ENCODE results near the gene GRID1.
"Not testable (repeated sequence)": the region's sequence is repeated elsewhere in the genome, so short reads cannot be mapped to it uniquely, and the experiment has no call there.

GRID1 gene

DNA sequence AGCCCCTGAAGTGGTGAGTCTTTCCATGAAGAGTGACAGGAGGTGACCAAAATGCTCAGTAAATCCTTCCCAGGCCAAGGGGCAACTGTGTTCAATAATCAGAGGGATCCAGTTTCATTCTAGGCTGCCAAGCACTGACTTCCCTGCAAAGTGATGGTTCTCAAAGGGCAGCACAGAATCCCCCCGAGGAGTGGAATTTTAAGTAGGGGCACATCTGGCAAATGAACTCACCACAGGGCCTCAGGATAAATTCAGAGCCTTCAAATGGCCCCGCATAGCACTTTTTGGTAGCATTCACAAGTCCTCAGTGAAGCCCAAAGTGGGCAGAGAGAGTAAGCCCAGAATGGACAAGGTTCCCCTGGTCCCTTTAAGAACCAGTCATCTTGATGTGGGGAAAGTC is 602.5 kb downstream of the GRID1 start:
- DNase-seq, result no peak

DNA sequence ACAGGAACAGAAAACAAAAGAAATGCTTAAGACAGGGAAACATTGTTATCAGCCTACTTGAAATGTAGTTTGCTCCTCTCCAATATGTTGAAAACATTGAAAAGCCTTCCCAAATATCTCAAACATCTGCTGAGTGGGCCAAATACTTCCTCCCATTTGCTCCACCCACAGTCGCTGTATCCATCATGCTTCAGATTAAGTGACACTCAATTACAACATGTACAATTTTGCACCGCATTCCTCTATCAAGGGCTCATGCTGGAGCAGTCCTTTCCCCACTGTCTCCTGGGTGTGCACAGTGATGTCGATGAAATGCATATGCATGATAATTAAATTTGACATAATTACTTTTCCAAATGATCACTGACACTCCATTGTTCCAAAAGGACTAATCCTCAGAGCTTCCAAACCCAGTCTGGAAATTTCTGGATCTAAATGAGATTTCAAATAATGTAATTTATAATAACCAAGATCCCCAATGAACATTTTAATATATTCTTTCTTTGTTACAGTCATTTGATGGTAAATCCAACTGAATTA is 604.6 kb downstream of the GRID1 start:
- no peak for DNase-seq

DNA sequence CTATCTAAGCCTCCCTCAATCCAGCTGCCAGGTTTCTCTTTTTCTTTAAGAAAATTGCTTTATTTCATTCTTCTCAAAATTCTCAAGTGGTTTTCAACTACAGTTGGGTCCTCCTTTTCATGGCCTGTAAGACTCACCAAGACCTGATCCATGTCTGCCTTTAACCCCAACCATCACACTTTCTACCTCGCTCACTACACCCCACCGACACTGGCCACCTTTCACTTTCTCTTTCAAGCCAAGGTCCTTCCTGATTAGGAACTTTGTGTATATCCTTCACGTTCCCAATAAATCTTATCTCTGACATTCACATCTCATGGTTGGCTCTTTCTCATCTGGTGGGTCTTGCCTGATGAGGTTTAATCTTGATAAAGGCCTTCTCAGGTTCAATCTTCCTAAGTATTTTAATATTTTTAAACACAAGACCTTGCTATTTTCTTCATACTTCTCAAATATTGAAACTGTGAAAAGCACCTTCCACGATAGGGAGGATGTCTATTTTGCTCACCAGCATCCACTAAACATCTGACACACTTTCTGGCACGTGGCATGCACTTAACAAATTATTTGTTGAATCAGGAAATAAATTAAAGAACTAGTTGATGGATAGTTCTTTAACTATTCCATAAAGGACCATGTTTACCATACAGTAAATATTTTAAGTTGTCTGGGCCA is 624.8 kb downstream of the GRID1 start:
- no peak for DNase-seq

DNA sequence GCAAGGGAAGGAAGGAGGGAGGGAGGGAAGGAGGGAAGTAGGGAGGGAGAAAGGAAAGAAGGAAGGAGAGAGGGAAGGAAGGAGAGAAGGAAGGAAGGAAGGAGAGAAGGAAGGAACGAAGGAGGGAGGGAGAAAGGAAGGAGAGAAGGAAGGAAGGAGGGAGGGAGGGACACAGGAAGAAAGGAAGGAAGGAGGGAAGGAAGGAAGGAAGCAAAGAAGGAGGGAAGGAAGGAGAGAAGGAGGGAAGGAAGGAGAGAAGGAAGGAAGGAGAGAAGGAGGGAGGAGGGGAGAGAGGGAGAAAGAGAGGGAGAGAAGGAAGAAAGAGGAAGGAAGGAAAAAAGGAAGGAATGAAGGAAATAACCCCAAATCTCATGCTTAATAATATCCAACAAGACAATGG is 630.6 kb downstream of the GRID1 start:
- DNase-seq, result no peak

DNA sequence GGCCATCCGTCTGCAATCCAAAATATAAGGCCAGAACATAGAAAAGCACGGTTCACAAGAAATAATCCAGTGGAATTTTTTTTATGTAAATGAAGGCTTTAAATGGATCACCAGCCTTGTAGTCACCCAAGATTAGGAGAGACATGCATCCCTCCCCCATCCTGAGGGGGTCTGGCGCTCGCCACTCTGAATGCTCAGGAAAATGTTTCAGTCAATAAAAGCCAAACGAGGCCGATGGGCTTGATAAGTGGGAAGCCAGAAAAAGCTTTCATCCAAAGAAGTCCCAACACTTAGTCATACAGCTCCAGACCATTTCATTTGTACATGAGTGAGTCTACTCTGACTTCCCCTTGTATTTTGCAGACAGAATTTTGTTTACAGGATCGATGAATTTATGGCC is 631.8 kb downstream of the GRID1 start:
- no peak for DNase-seq

DNA sequence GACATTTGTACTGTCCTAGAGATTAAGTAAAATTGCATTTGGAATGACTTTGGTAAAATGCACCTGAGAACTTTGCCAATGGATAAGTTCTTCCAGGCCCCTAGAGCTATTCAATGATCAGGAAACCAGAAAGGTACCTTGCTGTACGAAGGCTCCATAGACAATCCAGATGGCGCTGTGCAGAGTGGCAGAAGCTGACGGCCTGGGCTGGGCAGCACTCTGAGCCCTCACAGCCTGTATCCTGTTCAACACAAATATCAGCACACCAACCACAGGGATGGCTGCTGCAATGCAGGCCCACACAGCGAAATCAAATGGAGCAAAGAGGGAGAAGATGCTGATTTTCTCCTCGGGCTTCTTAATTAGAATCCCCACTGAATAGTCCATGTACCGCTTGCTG is 642.4 kb downstream of the GRID1 start:
- DNase-seq, result no peak

DNA sequence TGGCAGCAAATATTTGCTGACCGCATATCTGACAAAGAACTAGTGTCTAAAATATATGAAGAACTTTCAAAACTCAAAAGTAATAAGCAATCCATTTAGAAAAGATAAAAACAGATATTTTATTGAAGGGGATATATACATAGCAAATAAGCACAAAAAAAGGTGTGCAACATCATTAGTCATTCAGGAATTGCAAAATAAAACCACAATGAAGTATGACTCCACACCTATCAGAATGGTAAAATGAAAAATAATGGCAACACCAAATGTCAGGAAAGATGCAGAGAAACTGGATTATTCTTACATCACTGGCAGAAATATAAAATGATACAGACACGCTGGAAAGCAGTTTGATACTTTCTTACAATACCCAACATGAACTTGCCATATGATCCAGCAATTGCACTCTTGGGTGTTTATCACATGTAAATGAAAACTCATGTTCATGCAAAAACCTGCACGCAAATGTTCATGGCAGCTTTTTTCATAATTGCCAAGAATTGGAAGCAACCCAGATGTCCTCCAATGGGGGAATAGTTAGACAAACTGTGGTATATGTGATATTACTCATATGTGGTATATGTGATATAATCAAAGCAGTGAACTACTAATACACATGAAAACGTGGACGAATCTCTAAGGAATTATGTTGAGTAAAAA is 645.5 kb downstream of the GRID1 start:
- no peak for DNase-seq

DNA sequence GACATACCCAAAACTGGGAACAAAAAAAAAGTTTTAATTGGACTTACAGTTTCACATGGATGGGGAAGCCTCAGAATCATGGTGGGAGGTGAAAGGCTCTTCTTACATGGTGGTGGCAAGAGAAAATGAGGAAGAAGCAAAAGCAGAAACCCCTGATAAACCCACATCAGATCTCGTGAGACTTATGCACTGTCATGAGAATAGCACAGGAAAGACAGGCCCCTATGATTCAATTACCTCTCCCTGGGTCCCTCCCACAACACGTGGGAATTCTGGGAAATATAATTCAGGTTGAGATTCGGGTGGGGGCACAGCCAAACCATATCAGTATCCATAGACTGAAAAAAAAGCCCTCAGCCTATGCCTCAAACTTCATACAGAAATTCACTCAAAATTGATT is 647.2 kb downstream of the GRID1 start:
- DNase-seq, result no peak

DNA sequence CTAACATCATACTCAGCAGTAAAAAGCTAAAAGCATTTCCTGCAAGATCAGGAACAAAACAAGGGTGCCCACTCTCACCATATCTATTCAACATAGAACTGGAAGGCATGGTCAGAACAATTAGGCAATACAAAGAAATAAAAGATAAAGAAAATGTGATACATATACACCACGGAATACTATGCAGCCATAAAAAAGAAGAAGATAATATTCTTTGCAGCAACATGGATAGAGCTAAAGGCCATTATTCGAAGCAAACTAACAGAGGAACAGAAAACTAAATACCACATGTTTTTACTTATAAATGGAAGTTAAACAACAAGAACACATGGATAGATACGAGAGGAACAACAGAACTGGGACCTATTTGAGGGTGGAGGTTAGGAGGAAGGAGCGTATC is 652.7 kb downstream of the GRID1 start:
- DNase-seq, result no peak

DNA sequence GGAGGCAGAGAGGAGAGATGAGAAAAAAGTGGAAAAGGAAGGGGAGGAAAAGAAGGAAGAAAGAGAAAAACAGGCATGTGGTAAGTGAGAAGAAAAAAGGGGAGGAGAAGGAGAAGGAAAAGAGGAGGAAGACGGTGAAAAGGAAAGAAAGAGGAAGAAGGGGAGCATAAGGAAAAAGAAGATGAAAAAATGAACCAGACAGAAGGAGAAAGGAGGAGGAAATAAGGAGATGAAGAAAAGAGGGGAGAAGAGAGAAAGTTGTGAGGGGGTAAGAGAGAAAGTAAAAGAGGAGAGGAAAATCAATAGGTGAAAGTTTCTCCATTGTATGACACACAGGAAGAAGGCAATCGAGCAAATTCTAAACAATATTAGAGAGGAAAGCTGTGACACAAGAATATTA is 663.8 kb downstream of the GRID1 start:
- DNase-seq, result no peak

DNA sequence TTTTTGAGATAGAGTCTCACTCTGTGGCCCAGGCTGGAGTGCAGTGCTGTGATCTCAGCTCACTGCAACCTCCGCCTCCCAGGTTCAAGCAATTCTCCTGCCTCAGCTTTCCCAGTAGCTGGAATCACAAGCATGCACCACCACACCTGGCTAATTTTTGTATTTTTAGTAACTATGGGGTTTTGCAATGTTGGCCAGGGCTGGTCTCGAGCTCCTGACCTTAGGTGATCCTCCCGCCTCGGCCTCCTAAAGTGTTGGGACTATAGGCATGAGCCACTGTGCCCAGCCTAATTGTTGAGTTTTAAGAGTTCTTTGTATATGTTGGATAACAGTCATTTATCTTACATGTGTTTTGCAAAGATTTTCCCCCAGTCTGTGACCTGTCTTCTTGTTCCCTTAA is 667.5 kb downstream of the GRID1 start:
- not testable (repeated sequence) for DNase-seq

DNA sequence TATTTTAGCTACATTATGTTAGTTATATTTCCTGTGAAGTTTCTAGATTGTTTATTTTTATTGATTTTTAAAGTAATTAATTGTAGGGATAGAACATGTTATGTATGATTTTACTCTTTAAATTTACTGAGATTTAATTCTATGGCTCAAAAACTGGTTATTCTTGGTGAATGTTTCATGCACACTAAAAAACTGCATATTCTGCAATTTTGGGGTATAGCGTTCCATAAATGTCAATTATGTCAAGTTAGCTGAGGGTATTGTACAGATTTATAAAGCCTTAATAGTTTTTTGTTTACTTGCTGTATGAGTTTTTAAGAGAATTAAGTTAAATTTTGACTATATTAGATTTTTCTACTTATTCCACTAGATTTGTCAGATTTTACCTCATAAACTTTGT is 669.7 kb downstream of the GRID1 start:
- no peak for DNase-seq

DNA sequence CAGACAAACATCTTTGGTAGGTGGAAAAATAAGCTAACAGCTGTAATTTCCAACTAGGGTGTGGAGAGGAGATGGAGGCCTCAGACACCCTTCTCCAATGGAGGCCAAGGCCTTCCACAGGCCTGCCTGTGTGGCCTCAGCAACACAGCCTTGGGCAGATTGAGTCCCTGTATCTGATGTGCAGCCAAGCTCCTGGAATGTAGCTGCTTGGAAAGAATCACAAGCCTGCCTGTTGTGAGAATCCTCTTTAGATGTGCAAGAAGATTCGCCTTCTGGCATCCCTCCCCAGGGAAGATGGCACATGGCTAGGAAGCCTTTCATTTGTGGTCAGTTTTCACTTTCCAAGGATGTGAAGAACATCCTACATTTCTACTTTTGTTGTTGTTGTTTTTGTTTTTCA is 684.0 kb downstream of the GRID1 start:
- no peak for DNase-seq

DNA sequence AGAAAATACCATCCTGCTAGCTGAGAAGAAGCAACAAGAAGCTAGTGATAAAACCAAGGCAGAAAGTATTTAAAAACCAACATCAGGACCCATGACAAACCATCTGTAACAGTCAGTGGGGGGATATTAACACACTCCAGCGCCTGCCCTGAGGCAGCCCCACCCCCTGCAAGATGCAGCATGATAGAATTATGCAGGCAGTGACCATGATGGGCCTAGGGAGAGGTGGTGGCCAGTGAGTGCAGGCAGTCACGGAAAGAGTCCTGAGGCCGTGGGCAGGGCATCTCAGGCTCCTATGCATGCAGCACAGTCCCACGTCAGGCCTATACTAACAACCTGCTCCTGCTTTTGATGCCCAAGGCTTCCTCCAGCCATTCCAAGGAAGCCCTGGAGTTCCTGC is 686.9 kb downstream of the GRID1 start:
- no peak for DNase-seq

DNA sequence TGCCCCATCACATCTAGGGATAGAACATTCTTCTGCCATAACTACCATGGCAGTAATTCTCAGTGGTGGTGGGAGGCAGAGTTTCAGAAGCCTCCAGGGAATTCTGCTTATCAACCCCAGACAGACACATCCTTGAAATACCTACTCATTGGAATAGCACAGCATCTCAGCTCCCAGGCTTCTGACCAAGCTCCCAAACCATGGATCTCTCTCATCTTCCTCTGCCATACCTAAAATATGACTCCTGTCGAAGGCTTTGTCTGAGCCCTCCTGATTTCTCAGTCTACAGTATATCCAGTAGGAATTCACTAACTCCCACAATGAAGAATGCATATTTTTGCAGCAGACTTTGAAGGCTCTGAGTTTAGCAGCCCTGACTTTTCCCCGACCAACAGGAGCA is 687.5 kb downstream of the GRID1 start:
- DNase-seq, result no peak

DNA sequence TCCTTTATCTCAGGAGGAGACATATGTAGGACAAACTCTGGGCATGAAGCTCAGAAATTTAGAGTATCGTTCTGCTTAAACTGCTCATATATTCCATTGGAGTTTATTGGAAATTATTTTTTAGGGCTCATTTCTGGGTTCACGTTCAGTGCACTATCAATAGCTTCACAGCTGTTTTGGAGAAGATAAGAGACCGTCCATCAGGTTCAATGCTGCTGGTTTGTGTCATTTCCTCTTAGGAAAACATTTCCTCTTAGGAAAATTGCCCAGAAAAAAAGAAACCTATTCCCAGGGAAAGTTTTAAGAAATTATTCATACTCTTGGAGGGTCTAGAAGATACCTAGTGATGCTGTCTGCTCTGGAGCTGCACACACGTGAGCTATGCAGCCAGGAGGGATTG is 691.7 kb downstream of the GRID1 start:
- no peak for DNase-seq

DNA sequence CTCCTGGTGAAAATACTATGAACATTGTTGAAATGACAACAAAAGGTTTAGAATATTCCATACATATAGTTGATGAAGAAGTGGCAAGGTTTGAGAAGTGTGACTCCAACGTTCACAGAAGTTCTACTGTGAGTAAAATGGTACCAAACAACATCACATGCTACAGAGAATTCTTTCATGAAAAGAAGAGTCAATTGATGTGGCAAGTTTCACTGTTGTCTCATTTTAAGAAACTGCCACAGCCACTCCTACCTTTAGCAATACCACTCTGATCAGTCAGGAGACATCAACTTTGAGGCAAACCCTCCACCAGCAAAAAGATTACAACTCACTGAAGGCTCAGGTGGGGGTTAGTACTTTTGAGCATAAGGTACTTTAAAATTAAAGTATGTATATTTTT is 693.3 kb downstream of the GRID1 start:
- DNase-seq, result no peak

DNA sequence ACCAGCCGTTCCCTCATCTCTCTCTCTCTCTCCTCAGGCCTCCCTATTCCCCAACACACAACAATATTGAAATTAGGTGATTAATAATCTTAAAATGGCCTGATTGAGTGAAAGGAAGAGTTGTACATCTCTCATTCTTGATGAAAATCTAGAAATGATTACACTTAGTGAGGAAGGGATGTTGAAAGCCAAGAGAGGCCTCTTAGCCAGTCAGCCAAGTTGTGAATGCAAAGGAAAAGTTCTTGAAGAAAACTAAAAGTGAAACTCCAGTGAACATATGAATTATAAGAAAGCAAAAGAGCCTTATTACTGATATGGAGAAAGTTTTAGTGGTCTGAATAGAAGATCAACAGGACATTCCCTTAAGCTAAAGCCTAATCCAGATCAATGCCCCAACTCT is 695.1 kb downstream of the GRID1 start:
- no peak for DNase-seq

DNA sequence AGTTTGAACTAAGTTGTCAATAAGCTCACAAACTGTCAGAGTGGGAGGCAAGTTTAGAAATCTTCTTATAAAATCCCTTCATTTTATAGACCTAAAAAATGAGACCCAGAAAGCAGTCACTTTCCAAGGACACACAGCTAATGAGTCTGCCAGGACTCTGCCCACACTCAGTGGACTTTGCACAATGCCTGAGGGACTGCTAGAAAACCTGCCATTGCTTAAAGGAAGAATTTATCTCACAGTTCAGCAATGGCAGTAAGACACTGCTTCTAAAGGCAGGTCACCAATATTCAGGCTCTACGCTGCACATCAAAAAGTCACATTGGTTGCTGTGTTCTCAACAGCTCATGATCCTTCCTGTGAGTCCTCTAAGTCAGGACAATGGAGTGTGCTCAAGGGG is 698.1 kb downstream of the GRID1 start:
- no peak for DNase-seq

DNA sequence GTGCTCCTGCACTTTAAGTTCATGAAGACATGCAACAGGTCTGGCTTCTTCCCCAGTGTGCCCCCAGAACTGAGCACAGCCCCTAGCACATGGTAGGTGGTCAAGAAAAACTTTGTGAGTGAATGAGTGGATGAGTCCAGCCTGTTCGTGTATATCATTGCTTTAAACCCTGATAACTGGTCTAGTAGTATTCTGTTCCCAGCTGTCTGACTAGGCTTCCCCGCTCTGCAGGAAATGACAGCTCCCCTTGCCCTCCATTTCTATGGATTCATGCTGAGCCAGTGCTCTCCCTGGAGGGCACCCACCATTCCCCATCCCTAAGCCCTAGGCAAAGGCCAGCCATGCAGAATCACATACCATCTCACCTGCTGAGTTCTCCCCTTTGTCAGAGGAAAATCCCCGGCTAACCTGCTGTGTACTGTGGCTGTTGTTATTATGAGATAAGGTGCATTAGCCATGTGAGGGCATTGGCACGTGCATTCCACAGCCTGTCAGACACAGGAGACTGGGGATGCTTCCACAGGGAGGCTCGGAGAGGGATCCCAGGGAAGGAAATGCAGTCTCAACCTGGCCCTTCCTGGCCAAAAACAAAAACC is 698.9 kb downstream of the GRID1 start:
- no peak for DNase-seq

DNA sequence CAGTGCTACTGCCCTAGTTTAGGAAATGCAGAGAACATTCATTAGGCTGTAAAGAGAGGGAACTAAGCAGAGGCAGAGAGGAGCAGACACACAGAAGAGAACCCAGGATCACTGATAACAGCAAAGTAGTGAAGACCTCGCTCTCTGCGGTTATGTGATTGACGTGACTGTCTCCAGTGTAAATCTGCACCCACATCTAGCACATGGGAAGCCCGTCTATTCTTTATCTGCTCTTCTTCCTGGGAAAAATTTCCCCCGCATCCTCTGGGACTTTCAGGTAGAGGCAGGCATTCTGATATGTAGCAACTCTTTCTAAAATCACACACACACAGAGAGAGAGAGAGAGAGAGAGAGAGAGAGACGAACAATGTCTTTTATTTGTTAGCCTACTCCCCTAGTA is 699.6 kb downstream of the GRID1 start:
- no peak for DNase-seq

DNA sequence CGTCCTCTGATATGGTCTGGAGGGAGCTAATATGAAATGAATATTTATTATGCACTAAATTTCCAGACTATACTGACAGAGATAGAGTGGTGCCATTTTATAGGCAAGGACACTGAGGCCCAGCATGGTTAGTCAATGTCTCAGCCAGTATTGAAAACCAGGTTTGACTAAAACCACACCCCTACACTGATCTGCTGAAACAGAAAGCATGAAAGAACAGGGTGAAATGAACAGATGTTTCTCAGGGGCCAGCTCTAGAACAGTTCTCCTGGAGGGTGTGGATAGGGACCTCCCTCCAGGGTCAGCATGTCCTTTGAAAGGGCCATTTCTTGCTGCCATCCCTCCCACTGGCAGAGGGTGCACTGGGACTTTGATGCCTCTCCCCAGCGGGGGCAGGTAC is 700.5 kb downstream of the GRID1 start:
- DNase-seq, result no peak

DNA sequence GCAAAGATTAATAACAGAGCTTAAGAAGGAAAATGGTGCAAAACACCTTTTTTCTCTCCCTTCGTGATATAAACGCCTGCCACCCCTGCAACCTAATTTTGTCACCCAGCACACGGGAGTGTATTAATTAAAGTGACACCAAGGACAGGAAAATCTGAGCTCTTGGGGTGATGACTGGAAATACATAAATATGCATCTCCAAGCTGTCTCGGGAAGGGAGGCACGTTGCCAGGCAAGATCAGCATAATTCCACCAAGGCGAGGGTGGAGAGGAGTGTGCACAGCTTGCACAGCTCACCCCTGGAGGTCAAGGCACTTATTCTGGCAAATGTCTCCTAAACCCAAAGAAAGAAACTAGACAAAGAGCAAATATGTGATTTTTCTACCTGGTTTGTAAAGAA is 700.9 kb downstream of the GRID1 start:
- no peak for DNase-seq

DNA sequence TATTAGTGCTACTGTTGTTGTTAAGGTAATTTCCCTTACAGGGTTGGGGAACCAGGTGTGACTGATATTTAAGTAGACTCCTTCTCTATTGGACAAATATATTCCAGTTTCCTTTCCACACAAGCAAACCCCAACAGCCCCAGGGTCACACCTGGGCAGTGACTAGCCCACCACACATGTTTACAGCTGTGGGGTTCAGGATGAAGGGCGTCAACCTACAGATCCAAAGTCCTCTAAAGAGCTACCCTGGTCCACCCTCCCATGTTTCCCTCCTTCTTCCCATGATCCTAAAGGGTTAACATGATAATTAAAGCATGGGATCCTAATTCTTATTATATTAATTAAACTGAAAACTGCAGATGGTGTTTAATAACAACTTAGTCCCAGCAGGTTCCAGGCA is 701.5 kb downstream of the GRID1 start:
- DNase-seq, result no peak
